ENCODE results near the gene GARNL3.

Gene GARNL3

DNA sequence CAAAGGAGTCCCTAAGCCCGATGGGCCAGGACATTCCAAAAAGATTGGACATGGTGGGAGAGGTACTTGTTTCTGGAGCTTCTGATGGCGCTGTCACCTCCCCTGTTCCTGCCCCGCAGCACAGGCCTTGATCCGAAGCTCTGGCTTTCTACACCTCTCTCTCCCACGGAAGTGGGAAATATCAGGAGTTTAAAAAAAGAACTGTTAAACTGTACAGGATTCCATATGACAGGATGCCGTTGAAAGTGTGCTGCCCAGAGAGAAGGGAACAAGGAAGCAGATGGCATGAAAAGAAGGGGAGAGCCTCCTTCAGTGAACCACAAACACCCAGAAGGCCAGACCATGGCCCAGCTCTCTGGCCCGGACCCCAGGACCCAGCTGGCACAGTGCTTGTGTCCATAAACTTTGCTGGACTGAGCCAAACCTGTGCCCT lies 105.6 kb downstream of the GARNL3 start:
- Histone ChIP-seq H3K4me2 (ENCODE audit: low read length) (no peak overlapping the region), H3K9ac (ENCODE audit: low read length) (no peak overlapping the region), H3K27ac (ENCODE audit: low read depth, low read length, poor library complexity, severe bottlenecking) (no peak overlapping the region), H3K4me3 (ENCODE audit: low read depth, low read length, poor library complexity, severe bottlenecking) (no peak overlapping the region), H3K27me3 (ENCODE audit: insufficient read depth, low read length) (no peaks in the 10 kb centered on the region), H3K9me3 (ENCODE audit: low read length) (no peaks in the 10 kb centered on the region), H2AFZ (ENCODE audit: low read length) (no peak overlapping the region), H3K79me2 (ENCODE audit: insufficient read depth, low read length) (no peaks in the 10 kb centered on the region), H3K36me3 (ENCODE audit: insufficient read depth, low read length) (no peaks in the 10 kb centered on the region), H3F3A (ENCODE audit: insufficient read depth, low read length) (no peaks in the 10 kb centered on the region), H3K9me2 (ENCODE audit: low read depth, low read length) (no peaks in the 10 kb centered on the region), H3K4me1 (ENCODE audit: insufficient read depth, low read length, severe bottlenecking) (no peaks in the 10 kb centered on the region), H4K20me1 (ENCODE audit: insufficient read depth, low read length) (no peaks in the 10 kb centered on the region)
- TF ChIP-seq EZH2 (IDR thresholded peaks at IDR 0.05; ENCODE audit: borderline replicate concordance, low read length) = no peak
- TF ChIP-seq, protein P1, sequence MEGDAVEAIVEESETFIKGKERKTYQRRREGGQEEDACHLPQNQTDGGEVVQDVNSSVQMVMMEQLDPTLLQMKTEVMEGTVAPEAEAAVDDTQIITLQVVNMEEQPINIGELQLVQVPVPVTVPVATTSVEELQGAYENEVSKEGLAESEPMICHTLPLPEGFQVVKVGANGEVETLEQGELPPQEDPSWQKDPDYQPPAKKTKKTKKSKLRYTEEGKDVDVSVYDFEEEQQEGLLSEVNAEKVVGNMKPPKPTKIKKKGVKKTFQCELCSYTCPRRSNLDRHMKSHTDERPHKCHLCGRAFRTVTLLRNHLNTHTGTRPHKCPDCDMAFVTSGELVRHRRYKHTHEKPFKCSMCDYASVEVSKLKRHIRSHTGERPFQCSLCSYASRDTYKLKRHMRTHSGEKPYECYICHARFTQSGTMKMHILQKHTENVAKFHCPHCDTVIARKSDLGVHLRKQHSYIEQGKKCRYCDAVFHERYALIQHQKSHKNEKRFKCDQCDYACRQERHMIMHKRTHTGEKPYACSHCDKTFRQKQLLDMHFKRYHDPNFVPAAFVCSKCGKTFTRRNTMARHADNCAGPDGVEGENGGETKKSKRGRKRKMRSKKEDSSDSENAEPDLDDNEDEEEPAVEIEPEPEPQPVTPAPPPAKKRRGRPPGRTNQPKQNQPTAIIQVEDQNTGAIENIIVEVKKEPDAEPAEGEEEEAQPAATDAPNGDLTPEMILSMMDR (IDR thresholded peaks at IDR 0.05; ENCODE audit: low read length) = no peak

DNA sequence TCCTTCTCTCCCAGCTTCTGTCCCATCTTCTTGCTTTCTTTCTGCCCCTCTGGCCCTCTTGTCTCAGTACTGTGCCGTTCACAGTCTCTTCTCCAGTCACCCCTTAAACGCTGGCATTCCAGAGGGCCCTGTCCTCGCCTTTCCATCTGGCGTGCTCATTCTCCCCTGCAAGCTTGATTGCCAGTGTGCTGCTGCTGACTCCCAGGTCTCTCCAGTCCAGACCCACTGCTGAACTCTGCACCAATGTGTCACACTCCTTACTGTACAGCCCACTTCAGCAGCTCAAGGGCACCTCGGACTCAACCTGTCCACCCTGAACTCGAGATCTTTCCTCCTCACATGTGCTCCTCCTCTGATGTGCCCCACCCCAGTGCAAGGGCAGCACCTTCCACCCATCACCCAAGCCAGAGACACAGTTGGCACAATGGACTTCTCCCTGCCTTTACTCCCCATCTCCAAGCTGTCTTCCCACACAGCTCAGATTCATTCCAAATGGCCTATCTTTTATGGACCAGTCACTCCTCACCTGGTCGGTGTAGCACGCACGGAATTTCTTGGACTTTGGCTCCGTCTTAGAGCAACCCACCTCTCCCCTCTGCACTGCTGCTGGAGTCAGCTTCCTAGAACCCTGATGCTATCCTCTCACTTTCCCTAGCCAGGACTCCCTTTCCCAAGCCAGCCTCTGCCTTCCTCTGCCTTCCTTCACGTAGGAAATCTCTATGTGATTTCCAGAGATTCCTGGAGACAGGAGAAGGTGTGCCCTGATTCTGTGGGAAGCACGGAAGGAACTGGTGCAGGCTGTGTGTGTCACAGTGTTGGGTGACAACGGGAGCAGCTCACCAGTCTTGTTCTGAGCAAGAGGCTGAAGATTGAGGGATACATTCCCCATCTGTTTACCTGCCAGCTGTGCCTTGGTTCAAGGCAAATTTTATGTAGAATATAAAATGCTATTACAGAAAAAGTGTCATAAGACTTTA lies 106.4 kb downstream of the GARNL3 start:
- Histone ChIP-seq H3K9ac (ENCODE audit: low read length) (no peak overlapping the region), H3K4me2 (ENCODE audit: low read length) (no peak overlapping the region), H4K20me1 (ENCODE audit: insufficient read depth, low read length) (no peaks in the 10 kb centered on the region), H3K36me3 (ENCODE audit: insufficient read depth, low read length) (no peaks in the 10 kb centered on the region), H3K9me2 (ENCODE audit: low read depth, low read length) (no peaks in the 10 kb centered on the region), H3K9me3 (ENCODE audit: low read length) (no peaks in the 10 kb centered on the region), H3K4me3 (ENCODE audit: low read depth, low read length, poor library complexity, severe bottlenecking) (no peak overlapping the region), H3K79me2 (ENCODE audit: insufficient read depth, low read length) (no peaks in the 10 kb centered on the region), H3K27me3 (ENCODE audit: insufficient read depth, low read length) (no peaks in the 10 kb centered on the region), H3F3A (ENCODE audit: insufficient read depth, low read length) (no peaks in the 10 kb centered on the region), H3K27ac (ENCODE audit: low read depth, low read length, poor library complexity, severe bottlenecking) (no peak overlapping the region), H2AFZ (ENCODE audit: low read length) (no peak overlapping the region), H3K4me1 (ENCODE audit: insufficient read depth, low read length, severe bottlenecking) (no peaks in the 10 kb centered on the region)
- TF ChIP-seq, protein P1 (IDR thresholded peaks at IDR 0.05; ENCODE audit: low read length) = no peak
- no peak for TF ChIP-seq EZH2 (IDR thresholded peaks at IDR 0.05; ENCODE audit: borderline replicate concordance, low read length)

- H2AFZ ChIP-seq (ENCODE audit: low read length) = no peak overlapping the region
- H3F3A ChIP-seq (ENCODE audit: insufficient read depth, low read length) = no peaks in the 10 kb centered on the region
- H4K20me1 ChIP-seq (ENCODE audit: insufficient read depth, low read length) = no peaks in the 10 kb centered on the region
- no peaks in the 10 kb centered on the region for H3K9me2 ChIP-seq (ENCODE audit: low read depth, low read length)
- H3K9ac ChIP-seq (ENCODE audit: low read length) = no peak overlapping the region
- TF ChIP-seq, protein P1 (IDR thresholded peaks at IDR 0.05; ENCODE audit: low read length) = no peak
- TF ChIP-seq EZH2 (IDR thresholded peaks at IDR 0.05; ENCODE audit: borderline replicate concordance, low read length) = no peak
- no peak overlapping the region for H3K4me3 ChIP-seq (ENCODE audit: low read depth, low read length, poor library complexity, severe bottlenecking)
- H3K9me3 ChIP-seq (ENCODE audit: low read length) = no peaks in the 10 kb centered on the region
- H3K79me2 ChIP-seq (ENCODE audit: insufficient read depth, low read length) = no peaks in the 10 kb centered on the region
- H3K27me3 ChIP-seq (ENCODE audit: insufficient read depth, low read length) = no peaks in the 10 kb centered on the region
- no peaks in the 10 kb centered on the region for H3K36me3 ChIP-seq (ENCODE audit: insufficient read depth, low read length)
- no peak overlapping the region for H3K4me2 ChIP-seq (ENCODE audit: low read length)
- H3K27ac ChIP-seq (ENCODE audit: low read depth, low read length, poor library complexity, severe bottlenecking) = no peak overlapping the region
- no peaks in the 10 kb centered on the region for H3K4me1 ChIP-seq (ENCODE audit: insufficient read depth, low read length, severe bottlenecking)
Observed at GRCh38 chr9:127380479-127380878, 115.9 kb downstream of the GARNL3 start.

All from OCI-LY1 (cell line).